Smooth muscle cell (in vitro differentiated cells): ENCODE results near the gene CHPF. TPM values are rescaled to one million over a fixed set of nuclear protein-coding genes. Genes with fewer than 3 reads are reported as not detected.

Experiments used
- DNase-seq: peaks from one replicate; lab custom pipeline; 2025; ENCODE audit not compliant: unreplicated experiment; lab: John Stamatoyannopoulos, UW
- H2AFZ ChIP-seq: fragments of 200-600 bp; sonication (generic); 2 replicates; pipeline ENCODE4 v1.6.0; 2016; ENCODE audit warnings: antibody characterized with exemption, low read depth, mild to moderate bottlenecking
- H3F3A ChIP-seq: fragments of 200-600 bp; sonication (generic); 2 replicates; pipeline ENCODE4 v1.6.0; 2017; ENCODE audit warnings: antibody characterized with exemption, low read depth
- H3K27ac ChIP-seq: fragments of 200-600 bp; sonication (generic); 2 replicates; pipeline ENCODE4 v1.5.1; 2016; ENCODE audit warnings: low read depth, mild to moderate bottlenecking
- H3K27me3 ChIP-seq: fragments of 200-600 bp; sonication (generic); 2 replicates; pipeline ENCODE4 v1.6.1; 2016; ENCODE audit warnings: low read depth, mild to moderate bottlenecking
- H3K36me3 ChIP-seq: fragments of 200-600 bp; sonication (generic); 2 replicates; pipeline ENCODE4 v1.5.1; 2016; ENCODE audit warnings: low read depth
- H3K4me1 ChIP-seq: fragments of 200-600 bp; sonication (generic); 2 replicates; pipeline ENCODE4 v1.5.1; 2016; ENCODE audit warnings: low read depth
- H3K4me2 ChIP-seq: fragments of 200-600 bp; sonication (generic); 2 replicates; pipeline ENCODE4 v1.6.0; 2016; ENCODE audit warnings: mild to moderate bottlenecking
- H3K4me3 ChIP-seq: fragments of 200-600 bp; sonication (generic); 2 replicates; pipeline ENCODE4 v1.5.1; 2016; ENCODE audit warnings: mild to moderate bottlenecking
- H3K79me2 ChIP-seq: fragments of 200-600 bp; sonication (generic); 2 replicates; pipeline ENCODE4 v1.6.0; 2016; ENCODE audit warnings: low read depth, mild to moderate bottlenecking
- H3K9ac ChIP-seq: fragments of 200-600 bp; sonication (generic); 2 replicates; pipeline ENCODE4 v1.6.0; 2016; ENCODE audit warnings: low read depth
- H3K9me3 ChIP-seq: fragments of 200-600 bp; sonication (generic); replicated peaks from 2 replicates; pipeline ENCODE4 v1.5.1; 2016; ENCODE audit warnings: low read depth
- H4K20me1 ChIP-seq: fragments of 200-600 bp; sonication (generic); 2 replicates; pipeline ENCODE4 v1.6.0; 2016; ENCODE audit warnings: low read depth
- CTCF ChIP-seq: fragments of 200-600 bp; sonication (generic); IDR thresholded peaks from 2 replicates; pipeline ENCODE4 v1.5.1; 2017; ENCODE audit warnings: borderline replicate concordance, mild to moderate bottlenecking, antibody characterized with exemption; ENCODE audit not compliant: insufficient read depth, poor library complexity, severe bottlenecking
- WGBS: methylation state at CpG from one replicate; pipeline ENCODE4 v1.1.7; 2016; ENCODE audit warnings: low lambda C conversion rate; 5-methylcytosine and 5-hydroxymethylcytosine counted together
- polyA plus RNA-seq: library from polyadenylated mRNA; unstranded; fragments of >200 nt; fragmentation: Nextera tagmentation; extraction: Ambion mirVana; gene quantifications from 2 replicates; pipeline ENCODE4 v1.2.1, GENCODE V29; 2016
- total RNA-seq: library from RNA; depleted of rRNA; stranded (reverse); fragments of >200 nt; gene quantifications from 2 replicates; pipeline ENCODE4 v1.2.3, GENCODE V29; 2014

Gene CHPF
- total and polyA plus RNA-seq, 2 experiments from 2014 or later, result 141 to 344 TPM

DNA sequence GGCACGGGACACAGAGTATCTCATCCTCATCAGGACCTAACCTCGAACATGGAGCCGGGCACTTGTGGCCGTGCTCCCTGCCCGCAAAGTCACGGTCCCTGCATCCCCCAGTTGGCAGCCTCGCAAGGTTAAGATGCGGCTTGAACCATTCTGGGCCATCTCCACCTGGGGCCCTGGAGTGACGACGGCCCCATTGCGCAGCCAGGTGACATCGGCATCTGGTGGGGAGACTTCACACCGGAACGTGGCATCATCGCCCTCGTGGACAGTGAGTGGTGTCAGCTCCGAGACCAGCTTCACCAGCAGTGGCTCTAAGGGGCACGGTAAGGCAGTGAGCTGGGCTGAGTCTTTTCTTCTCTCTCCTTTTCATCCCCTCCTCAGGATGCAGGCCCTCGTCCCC, 12.8 kb upstream of the CHPF start:
- peaks cover 4% of the 10 kb centered on the region for H3K4me1 ChIP-seq
- no peaks in the 10 kb centered on the region for H3K27me3 ChIP-seq
- no peaks in the 10 kb centered on the region for H3K9me3 ChIP-seq
- no peak overlapping the region for H3K4me3 ChIP-seq
- TF ChIP-seq CTCF, result no peak
- H3F3A ChIP-seq, result no peaks in the 10 kb centered on the region
- no peaks in the 10 kb centered on the region for H3K36me3 ChIP-seq
- no peak for DNase-seq
- H3K27ac ChIP-seq, result no peak overlapping the region
- WGBS, result 94% methylated on average over 19 of the region's 19 CpGs
- H3K9ac ChIP-seq, result no peak overlapping the region
- no peaks in the 10 kb centered on the region for H4K20me1 ChIP-seq
- H3K4me2 ChIP-seq, result no peak overlapping the region
- H2AFZ ChIP-seq, result no peak overlapping the region
- H3K79me2 ChIP-seq, result no peaks in the 10 kb centered on the region

GRCh38 chr2:219555956-219556355, 12.3 kb upstream of the CHPF start:
- Histone ChIP-seq H3K9ac (no peak overlapping the region), H3K4me3 (no peak overlapping the region), H3K4me2 (no peak overlapping the region), H3K9me3 (no peaks in the 10 kb centered on the region), H3K36me3 (no peaks in the 10 kb centered on the region), H3K27ac (no peak overlapping the region), H3F3A (no peaks in the 10 kb centered on the region), H3K27me3 (no peaks in the 10 kb centered on the region), H3K4me1 (peaks cover 4% of the 10 kb centered on the region), H2AFZ (no peak overlapping the region), H3K79me2 (no peaks in the 10 kb centered on the region), H4K20me1 (peaks cover 2% of the 10 kb centered on the region)
- TF ChIP-seq CTCF, result no peak
- DNase-seq, result no peak
- WGBS, result 97% methylated on average over 20 of the region's 20 CpGs

DNA sequence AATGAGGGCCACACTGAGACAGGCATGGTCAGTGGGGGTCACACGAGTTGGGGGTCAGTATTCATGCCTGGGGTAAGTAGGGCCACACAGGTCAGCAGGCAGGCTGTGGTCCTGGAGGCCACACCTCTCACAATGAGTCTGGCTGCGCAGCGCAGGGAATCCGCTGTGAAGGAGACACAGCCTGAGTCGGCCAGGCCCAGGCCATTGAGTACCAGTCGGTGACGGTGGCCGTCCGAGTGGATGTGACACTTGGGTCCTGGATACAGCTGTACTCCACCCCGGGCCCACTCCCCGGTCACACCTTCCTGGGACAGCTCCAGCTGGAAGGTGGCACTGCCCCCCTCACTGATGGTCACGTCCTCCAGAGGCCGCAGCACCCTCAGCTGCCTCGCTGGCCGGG, 10.7 kb upstream of the CHPF start:
- Histone ChIP-seq H3K27me3 (no peaks in the 10 kb centered on the region), H3K27ac (no peak overlapping the region), H3F3A (no peaks in the 10 kb centered on the region)

More for the DNA sequence above, 10.7 kb upstream of the CHPF start:
- Histone ChIP-seq H3K4me2 (no peak overlapping the region), H2AFZ (no peak overlapping the region), H3K79me2 (no peaks in the 10 kb centered on the region), H3K9ac (no peak overlapping the region), H3K36me3 (no peaks in the 10 kb centered on the region), H4K20me1 (peaks cover 4% of the 10 kb centered on the region), H3K4me1 (peaks cover 4% of the 10 kb centered on the region), H3K4me3 (no peak overlapping the region), H3K9me3 (no peaks in the 10 kb centered on the region)
- no peak for TF ChIP-seq CTCF
- no peak for DNase-seq
- WGBS, result 96% methylated on average over 15 of the region's 15 CpGs
